Fibroblast of pulmonary artery (primary cell): ENCODE data around the gene TMEM263.

Experiments used
- DNase-seq: peaks from one replicate; pipeline ENCODE4 v3.0.0-alpha.2; 2010; ENCODE audit warnings: low read depth
- H3K4me3 ChIP-seq: replicated peaks from 2 replicates; pipeline ENCODE4 v1.5.1; 2011; ENCODE audit warnings: low read depth, mild to moderate bottlenecking, control low read depth, low read length, moderate library complexity
- CTCF ChIP-seq: IDR thresholded peaks from 2 replicates; pipeline ENCODE4 v1.5.1; 2011; ENCODE audit warnings: mild to moderate bottlenecking, control low read depth, low read length, inconsistent platforms; ENCODE audit errors: missing control alignments

TMEM263 gene

GRCh38 chr12:106975993-106976658, 20.4 kb downstream of the TMEM263 start:
- TF ChIP-seq CTCF: no peak
- peak; percentile 81 for DNase-seq
- H3K4me3 ChIP-seq: no peak overlapping the region

DNA sequence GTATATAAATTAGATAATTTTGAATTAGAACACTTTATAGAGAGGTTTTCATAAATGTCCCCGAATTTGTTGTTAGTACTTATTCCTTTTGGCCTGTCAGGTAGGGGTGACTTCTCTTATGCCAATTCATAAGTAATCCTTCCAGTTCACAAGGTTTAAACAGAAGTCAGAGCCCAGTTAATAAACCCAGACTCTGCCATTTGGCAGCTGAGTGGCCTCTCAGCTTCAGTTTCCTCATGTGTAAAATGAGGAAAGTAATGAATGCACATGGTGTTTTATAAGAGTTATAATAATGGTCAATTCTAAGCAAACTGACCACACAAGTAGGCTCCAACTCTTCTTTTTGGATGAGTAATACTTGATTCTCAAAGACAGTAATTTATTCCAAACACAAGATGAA, 21.0 kb downstream of the TMEM263 start:
- no peak overlapping the region for H3K4me3 ChIP-seq
- TF ChIP-seq CTCF: no peak
- no peak for DNase-seq

DNA sequence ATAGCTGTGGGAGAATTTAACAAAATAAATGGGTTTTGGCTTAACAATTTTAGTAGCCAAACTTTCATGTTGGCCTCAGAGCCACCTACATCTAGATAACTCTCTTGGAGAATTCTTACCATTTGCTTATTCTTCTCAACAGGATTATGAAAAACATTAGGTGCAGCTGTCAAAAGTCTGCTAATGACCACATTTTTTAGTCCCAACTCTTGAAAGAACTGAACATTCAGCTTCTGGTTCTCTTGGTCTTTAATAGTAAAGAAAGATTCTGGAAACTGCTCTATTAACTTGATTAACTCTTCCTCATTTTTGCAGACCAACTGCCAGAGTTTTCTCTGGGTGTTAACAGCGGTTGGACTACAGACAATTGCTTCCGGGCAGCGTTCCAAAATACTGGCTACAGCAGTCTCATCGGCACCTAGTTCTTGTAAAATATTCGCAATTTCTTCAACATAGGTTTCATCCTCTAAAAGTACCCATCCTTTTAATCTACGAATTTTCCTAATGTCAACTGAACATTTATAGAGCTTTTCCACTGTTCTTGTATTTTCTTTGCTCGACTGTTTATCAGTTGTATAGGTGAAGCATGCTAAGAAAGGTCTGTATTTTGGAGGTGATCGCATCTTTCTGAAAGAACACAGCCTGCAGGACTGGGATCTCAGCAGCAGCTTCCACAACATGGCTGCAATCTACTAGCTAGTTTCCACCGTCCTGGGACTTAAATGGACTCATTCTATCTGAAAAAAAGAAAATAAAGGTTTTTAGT, 22.5 kb downstream of the TMEM263 start:
- H3K4me3 ChIP-seq: no peak overlapping the region
- DNase-seq: peak; percentile 63
- TF ChIP-seq CTCF: no peak

- H3K4me3 ChIP-seq: no peak overlapping the region
These were observed 25.2 kb downstream of the TMEM263 start for GRCh38 chr12:106980944-106981343.

DNA sequence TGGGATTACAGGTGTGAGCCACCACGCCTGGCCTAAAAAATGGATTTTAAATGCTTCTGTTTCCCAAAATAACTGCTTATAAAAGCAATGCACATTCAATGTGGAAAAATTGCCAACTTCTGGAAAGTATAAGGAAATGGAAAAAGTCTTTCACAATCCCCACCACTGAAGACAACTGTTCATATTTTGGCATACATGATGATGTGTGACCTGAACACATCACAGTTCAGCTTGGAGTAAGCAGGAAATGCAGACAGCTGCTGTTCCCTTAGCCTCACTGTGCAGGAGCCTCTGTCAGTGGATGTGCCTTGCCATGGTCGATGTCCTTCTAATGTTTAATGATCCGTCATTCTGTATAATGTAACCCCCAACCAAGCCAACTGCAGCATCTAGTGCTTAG, 26.1 kb downstream of the TMEM263 start:
- peak; percentile 83 for DNase-seq
- H3K4me3 ChIP-seq: no peak overlapping the region
- TF ChIP-seq CTCF: no peak

More at GRCh38 chr12:106980944-106981343, 25.2 kb downstream of the TMEM263 start:
- DNase-seq: no peak
- no peak for TF ChIP-seq CTCF

DNA sequence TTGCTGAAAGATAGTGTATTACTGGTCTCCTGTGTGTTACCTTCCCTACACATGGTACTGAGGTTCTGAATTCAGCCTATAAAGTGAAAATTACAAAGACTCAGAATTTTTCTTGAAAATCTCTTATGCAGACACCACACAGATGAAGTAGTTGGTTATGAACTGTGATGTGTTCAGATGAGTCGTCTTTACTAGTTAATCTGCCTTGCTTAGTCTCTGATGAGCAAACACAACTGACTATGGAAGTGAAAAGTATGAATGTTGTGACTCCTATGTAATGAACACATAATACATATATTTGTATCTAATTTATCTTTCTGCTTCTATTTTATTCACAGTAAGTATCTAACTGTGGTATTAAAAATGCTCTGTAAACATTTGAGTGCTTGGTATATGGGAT, 26.5 kb downstream of the TMEM263 start:
- DNase-seq: no peak
- H3K4me3 ChIP-seq: no peak overlapping the region
- TF ChIP-seq CTCF: no peak
